HG03103 (cell line): Measurements from ENCODE around the gene COPB2.

Experiments
- ATAC-seq: cut with Tn5 transposase; IDR thresholded peaks from one replicate; pipeline ENCODE4 v1.9.1; 2021; ENCODE audit warnings: low read depth; ENCODE audit not compliant: unreplicated experiment

Gene COPB2

DNA sequence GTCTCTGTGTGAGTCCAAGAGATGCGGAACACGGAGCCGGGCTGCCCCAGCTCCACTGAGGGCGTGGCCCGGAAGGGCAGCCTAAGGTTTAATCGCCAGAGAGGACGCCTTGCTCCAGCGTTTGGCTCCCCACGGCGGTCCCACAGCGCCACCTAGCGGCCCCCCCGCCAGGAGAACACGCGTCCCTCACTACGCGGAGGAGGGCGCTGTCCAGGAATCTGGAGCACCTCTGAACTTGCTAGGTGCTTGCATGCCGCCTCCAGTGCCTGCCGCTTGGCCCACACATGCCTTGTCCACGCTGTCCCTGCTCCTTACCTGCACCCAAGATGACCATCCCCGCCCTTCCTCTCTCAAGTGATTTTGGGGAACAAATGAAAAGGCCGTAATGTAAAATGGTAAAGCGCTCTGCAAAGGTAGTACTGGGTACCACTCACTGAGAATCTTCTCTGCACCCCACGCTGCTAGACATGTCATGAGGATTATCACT is 60.0 kb downstream of the COPB2 start:
- ATAC-seq = peak; percentile 95

DNA sequence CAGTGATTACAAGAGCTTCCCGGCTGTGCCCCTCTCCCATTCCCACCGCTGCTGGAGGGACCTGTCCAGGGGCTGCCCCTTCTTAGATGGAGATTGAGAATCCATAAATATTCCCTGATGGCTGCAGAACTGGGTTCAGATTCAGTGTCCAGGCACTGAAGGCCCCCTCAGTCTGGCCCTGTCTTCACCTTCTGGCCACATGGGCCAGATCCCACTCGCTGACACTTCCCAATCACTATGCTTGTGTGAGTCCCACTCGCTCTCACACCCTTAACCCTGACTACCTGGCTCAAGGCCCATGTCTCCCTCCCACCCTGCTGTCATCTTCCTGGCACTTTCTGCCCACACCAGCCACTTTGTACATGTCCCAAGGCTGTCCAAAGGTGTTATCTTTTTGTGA is 61.1 kb downstream of the COPB2 start:
- ATAC-seq = no peak

DNA sequence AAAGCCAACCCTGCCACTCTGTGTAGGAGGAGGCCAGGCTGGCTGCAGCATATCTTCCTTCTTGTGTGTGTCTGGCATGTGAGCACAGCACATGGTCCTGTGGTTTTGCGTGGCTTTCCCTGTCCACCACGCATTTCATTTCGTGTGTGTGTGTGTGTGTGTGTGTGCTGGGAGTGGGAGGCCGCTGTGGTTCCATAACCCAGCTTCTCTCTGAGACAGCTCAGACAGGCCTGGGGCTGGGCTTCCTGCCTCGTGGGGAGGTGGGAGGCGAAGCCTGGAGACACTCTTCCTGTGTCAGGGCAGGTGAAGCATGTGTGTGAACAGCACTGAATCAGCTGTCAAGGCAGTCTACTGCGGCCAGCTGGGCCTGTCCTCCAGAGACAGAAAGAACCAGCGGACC is 61.6 kb downstream of the COPB2 start:
- no peak for ATAC-seq

DNA sequence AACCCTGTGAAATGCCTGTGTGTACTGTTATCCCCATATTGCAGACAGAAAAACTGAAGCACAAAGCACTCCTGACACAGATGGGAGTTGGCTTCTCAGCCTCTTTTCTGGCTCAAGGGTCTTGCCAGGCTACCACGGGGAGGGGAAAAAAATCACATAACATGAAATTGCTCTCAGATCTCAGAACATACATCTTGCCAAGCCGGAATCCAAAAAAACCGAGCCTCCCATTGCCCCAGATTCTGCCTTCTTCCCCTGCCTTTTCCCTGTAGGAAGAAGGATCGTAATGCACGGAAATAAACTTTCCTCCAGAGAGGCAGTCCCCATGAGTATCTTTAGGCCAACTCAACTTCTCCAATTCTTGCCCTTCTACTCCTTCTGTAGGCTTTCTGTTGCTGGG is 62.2 kb downstream of the COPB2 start:
- no peak for ATAC-seq

DNA sequence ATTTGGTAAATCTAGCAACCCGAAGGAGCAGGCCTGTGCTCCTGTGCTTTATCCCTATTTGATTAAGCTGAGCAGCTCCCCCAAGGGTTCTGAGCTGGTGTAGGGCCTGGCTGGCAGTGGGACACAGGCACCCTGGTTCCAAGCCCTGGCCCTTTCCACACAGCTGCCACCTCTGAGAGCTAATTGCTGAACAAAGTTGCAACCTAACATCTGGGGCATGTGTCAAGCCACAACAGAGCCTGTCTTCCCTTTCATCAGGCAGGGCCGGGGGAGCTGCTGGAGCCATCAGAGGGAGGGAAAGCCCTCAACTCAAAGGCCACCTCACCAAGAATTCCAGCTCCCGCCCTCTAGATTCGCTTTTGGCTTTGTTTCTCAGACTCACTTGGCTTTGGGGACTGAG is 62.7 kb downstream of the COPB2 start:
- no peak for ATAC-seq

DNA sequence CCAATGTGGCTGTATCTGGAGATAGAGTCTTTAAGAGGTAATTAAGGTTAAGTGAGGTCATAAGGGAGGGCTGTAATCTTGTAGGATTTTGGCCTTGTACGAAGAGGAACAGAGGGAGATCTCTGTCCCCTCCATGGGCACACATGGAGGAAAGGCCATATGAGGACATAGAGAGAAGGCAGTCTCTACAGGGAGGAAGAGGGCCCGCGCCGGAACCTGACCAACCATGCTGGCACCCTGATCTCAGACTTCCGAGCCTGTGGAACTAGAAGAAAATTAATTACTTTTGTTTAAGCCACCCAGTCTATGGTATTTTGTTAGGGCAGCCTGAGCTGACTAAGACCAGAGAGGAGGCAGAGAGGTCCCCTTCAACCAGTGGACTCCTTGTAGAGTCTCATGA is 63.3 kb downstream of the COPB2 start:
- ATAC-seq = no peak

DNA sequence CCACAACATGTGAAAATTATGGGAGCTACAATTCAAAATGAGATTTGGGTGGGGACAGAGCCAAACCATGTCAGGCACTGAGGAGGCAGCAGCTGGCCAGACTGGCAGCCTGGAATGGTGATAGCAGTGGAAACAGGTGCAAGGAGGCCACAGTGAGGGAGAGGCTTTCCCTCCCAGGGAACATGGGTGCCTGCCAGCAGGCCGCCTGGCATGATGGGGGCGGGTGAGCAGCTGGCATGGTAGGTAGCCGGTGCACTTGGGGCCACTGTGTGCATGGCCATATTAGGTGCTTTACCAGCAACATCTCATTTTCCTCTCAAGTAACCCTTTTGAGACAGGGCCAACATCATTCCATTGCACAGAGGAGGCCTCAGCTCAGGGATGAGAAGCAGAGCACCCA is 63.9 kb downstream of the COPB2 start:
- ATAC-seq = no peak

DNA sequence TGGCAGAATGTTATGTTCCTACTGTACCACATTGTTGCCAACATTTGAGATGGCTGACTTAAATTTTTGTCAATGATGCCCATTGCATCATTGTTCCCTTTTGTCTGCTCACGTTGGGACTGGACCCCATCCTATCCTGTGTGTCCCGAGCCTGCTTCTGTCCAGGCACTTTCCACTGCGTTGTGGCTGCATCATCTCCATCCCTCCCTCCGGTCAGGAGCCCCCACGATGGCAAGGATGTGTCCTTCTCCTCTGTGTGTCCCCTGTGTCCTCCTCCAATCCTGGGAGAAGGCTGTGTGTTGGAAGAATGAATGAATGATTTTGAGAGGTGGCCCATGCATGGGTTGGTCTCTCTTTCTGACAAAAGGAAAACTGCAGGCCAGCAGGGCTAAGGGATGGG is 65.0 kb downstream of the COPB2 start:
- no peak for ATAC-seq

DNA sequence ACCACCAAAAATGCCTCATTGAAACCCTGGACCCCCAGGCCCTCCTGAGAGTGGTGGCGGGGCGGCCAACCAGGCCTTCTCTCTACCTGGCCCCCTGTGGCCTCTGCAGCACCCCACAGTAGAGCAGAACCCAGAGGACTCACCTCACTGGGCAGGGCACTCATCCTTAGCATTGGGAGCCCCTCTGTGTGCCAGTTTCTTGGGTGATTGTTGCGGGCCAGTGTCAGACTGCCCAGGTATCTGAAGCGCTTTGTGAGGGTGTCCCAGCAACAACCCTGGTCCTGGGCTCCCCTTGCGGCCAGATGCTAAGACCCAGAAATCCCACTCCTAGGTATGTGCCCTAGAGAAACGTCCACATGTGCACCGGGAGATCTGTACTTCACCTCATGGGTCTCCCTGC is 66.3 kb downstream of the COPB2 start:
- ATAC-seq = no peak

DNA sequence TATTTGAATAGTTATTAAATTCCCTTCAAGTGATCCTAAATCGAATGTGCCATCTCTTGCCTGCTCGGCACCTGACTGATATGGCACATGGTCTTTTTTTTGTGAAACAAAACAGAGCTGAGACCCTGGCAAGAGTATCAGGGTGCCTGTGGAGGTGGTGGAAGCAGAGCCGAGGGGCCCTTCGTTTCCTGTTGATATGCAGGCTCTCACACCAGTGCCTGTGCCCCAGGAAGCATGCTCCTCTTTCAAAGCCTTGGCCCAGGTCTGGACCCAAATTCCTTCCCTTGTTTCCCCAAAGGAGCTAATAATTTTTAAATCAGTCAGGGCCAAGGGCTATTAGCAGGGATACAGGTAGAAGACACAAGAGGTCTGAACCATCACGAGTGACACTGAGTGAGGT is 67.1 kb downstream of the COPB2 start:
- ATAC-seq = no peak

DNA sequence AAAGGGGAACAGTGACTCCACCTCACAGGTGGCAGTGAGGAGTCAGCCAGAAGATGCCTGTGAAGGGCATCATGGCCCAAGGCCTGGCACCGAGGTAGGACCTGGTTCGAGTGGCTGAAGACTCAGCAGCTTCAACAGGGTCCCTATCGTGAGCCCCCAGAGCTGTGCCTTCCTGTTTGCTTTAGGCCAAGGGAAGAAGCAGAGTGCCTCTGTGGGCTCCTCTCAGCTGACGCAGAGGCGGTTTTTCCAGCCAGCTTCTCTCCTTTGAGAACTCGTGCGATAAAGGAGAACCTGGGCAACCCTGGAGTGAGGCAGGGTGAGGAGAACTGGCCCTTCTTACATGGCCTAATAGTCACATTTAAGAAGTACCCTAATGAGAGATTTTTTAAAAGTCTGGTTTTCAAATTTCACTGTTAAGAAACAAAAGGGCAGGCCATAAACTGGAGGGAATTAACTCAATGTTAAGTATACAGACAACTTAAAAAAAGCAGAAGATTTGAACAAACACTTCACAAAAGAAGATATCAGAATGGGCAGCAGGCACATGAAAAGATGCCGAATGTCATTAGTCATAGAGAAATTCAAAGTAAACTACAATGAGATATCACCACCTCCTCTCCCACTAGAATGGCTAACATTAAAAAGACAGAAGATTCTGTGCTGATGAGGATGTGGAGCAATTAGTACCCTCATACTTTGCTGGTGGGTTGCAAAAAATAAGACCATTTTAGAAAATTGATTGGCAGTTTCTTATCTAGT is 68.7 kb downstream of the COPB2 start:
- ATAC-seq = no peak

DNA sequence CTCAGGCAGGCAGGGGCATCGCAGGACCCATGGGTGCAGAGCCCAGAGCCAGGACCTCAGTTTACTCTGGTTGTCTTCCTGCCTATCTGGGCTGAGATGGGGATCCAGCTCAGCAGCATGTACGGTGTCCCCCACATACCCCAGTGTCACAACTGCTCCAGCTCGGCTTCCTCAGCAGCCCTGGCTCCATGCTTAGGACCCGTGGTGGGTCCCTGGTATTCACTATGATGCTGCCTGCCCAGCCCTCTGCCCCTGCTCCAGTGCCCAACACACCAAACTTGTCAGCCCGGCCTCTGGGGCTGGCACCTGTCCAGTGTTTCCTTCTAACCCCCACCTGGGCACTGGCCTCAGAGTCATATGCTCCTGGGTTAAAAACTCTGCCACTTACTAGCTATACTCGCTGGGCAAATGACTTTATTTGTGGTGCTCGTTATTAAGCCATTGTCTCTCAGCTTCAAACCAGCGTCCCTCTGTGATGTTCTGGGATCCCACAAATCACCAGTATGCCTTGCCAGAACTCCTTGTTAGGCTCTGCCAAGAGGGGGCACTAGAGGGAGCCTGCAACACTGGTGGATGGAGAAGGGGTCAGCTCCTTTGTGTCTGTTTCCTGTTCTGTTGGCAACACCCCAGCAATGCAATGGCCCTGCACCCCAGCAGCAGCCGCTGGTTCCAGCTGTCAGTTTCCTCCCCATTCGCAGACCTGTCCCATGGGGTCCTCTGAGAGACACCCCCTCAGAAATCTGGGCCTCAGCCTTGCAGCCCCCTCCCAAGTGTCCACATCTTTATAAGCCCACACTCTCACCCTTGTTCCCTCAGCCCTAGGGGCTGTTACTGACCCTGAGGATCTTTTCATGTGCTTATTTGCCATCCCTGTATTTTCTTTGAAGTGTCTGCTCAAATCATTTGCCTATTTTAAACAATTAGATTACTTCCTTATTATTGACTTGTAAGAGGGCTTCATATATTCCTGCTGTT is 69.7 kb downstream of the COPB2 start:
- no peak for ATAC-seq

DNA sequence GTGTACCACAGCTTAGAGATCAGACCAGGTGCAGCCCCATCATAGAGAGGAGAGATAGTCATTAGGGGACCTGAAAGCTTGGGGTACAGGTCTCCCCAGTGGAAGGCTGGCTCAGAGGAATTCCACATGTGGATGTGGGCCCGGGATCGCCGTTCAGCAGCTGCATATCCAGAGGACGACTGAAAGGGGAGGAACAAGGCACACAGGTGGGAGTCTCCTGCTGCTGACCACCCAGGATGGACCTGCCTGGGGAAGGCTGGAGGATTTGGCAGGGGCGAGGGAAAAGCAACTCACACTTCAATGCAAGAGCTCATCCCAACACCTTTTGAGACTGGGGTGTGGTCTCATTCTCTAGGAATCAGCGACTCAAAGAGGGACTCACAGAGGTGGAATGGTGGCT is 70.6 kb downstream of the COPB2 start:
- no peak for ATAC-seq

DNA sequence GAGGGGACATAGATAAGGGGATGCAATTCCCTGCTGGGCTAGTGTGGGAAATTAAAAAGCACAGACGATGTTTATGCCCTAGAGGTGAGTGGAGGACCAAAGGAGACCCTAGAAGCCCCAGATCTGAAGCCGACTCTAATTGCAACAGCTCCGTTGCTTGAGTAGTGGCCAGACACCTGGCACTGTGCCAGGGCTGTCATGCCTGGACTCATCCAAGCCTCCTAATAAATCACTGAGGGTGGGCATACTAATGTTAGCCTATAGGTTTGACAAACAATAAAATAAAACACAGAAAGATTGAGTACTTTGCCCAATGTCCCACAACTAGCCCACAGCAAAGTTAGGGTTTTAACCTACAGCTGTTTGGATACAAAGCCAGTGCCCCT is 71.0 kb downstream of the COPB2 start:
- no peak for ATAC-seq

DNA sequence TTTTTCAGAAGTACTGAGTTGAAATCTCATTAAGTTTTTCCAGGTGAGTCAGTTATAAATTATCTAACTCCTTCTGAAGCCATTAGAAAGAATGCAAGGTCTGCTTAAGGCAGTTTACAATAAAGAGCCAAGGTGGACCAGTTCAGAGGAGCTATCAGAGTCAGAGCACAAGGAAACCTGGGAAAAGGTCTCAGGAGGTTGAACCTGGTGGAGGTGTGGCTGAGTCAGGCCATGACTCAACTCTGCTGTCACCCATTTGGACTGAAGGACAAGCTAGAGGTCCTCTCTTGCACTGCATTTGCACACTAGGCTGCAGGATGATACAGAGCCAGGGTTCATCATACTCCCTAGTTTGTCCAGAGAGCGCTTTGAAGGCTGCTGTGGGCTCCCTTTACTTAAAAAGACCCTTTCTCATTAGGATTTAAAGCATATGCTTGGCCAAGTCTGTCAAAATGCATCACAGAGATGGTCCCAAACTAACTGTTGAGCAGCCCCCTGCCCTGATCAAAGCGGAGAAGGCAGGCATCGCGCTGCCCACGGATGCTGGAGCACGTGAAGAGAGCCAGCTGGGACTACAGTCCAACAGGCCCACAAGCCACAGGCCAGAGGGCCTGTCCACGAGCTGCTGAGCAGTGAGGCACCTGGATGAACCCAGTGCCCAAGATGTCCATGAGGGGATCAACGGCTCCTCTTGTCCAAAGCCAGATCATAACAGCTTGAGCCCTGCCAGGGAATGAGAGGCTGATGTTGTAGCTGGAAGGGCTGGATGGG is 71.6 kb downstream of the COPB2 start:
- no peak for ATAC-seq

DNA sequence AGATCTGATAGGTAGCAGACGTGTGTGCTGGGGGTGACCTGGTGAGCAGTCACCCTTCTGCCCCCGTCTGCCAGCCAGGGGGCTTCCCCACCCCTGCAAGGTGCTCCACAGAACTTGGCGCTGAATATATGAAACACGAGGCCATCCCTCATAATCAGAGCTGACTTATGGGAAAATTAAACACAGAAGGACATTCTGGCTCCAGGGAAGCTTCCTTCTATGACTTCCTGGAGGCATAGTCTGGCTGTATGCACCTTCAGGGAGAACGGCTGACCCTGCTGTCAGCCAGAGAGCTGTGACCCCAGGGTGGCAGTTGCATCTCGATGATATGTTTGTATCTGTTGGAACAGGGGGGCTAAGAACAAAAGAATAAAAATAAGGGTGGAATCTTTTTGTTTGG is 72.2 kb downstream of the COPB2 start:
- no peak for ATAC-seq

DNA sequence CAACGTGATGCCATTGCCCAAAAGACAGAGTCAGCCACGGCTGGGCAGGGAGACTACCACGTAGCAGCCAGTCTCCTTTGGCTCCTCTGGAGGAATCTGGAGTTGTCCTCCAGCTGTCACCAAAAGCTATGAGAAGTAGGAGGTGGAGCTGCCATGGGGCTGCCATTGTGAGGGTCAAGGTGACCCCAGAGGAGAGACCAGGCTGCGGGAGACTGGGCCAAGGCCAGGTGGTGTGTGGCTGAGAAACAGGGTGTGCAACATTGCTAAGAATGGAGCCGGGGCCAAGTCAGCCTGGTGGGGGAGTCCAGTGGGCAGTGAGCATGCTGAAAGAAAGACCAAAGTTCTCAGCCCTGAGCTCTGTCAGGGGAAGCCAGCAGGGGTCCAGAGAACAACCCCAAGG is 75.5 kb downstream of the COPB2 start:
- no peak for ATAC-seq

DNA sequence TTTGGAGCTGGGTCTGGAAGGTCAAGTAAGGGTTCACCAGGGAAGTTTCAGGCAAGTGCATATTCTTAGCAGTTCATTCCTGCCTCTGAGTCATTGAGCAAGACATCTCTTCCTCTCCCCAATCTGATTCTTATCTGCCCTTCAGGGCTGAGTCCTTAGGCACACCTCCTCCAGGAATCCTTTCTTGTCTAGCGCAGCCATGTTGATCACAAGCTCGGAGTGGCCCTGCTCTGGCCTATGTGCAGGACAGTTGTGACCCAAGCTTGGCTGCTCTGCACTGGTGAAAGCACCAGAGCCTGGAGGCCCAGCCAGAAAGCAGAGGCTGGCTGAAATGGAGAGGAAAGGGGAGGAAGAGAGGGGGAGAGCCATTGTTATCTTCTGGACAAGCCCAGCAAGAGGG is 76.5 kb downstream of the COPB2 start:
- no peak for ATAC-seq

DNA sequence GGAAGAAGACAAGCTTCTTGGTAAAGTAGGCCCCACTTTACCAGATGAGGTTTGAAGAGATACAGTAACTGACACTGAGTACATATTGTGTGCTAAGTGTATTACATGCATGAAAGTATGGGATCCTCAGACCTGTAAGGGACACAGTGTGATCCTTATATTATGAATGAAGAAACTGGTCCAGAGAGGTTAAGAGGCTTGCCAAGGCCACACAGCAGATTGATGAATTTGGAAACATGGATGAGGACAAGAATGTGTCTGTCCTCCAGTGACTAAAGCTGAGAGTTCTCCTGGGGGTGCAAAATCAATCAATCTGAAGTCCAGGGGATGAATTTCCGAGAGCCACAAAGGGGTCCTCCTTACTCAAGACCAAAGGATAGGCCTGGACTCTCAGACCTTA is 77.0 kb downstream of the COPB2 start:
- ATAC-seq = no peak

DNA sequence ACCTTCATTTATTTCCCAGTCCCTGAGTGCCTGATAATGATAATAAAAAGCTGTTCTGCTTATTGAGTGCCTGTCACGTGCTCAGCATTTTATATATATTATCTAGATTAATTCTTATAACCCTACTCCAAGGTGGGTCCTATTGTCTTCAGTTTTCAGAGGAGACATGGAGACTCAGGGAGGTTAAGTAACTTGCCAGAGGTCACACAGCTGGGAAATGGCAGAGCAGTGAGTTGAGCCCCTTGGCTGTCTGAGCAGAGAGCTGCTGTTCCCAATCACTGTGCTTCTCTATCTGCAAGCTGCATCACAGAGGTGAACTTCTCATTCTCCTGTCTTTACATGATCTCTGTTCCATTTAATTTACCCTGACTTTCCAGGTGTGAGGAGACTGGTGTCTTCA is 77.9 kb downstream of the COPB2 start:
- ATAC-seq = no peak

DNA sequence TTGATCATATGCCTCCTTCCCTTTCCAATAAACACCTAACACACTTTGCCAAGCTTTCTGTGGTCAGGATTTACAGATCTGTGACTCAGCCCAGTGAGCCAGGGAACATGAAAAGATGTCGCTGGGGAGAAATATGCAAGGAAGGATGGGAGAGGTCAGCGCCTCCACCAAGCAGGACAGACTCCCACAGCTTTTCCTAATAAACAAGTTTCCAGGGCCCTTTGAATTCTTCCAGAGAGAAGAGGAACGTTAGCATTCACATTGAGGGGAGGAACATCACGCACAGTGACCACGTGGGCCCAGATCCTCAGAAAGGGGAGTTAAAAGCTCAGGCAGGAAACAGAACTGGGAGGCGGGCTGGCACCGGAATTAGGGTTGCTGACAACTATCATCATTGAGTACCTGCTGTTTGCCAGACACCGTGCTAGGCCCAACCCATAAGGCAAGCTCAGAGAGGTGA is 78.9 kb downstream of the COPB2 start:
- ATAC-seq = no peak
